KG1 (cell line): ENCODE data around the gene CACNA2D2.

Experiments used
- DNase-seq: peaks from one replicate; lab custom pipeline; 2025; lab: John Stamatoyannopoulos, UW

The CACNA2D2 gene

GRCh38 chr3:50459785-50460184 is 43.6 kb downstream of the CACNA2D2 start:
- DNase-seq, result no peak

GRCh38 chr3:50457988-50458387 is 45.4 kb downstream of the CACNA2D2 start:
- no peak for DNase-seq

GRCh38 chr3:50455161-50456018 is 48.0 kb downstream of the CACNA2D2 start:
- DNase-seq, result no peak

- no peak for DNase-seq
These were observed 48.9 kb downstream of the CACNA2D2 start for GRCh38 chr3:50454481-50455070.

- DNase-seq, result no peak
These were observed 49.5 kb downstream of the CACNA2D2 start for GRCh38 chr3:50453907-50454306.

- DNase-seq, result no peak
These were observed 53.1 kb downstream of the CACNA2D2 start for GRCh38 chr3:50450209-50450921.

GRCh38 chr3:50448752-50449539 is 54.5 kb downstream of the CACNA2D2 start:
- DNase-seq, result no peak

- no peak for DNase-seq
These were observed 56.1 kb downstream of the CACNA2D2 start for GRCh38 chr3:50447290-50447840.

GRCh38 chr3:50445919-50446318 is 57.5 kb downstream of the CACNA2D2 start:
- no peak for DNase-seq

GRCh38 chr3:50444782-50445181 is 58.7 kb downstream of the CACNA2D2 start:
- DNase-seq, result no peak

- DNase-seq, result no peak
These were observed 59.2 kb downstream of the CACNA2D2 start for GRCh38 chr3:50444213-50444612.

GRCh38 chr3:50442945-50443579 is 60.4 kb downstream of the CACNA2D2 start:
- no peak for DNase-seq

- DNase-seq, result no peak
These were observed 61.8 kb downstream of the CACNA2D2 start for GRCh38 chr3:50441424-50442217.

- DNase-seq, result peak; percentile 23
These were observed 67.2 kb downstream of the CACNA2D2 start for GRCh38 chr3:50436114-50436674.

GRCh38 chr3:50435371-50436113 is 67.9 kb downstream of the CACNA2D2 start:
- DNase-seq, result no peak

- DNase-seq, result no peak
These were observed 69.5 kb downstream of the CACNA2D2 start for GRCh38 chr3:50433954-50434353.

GRCh38 chr3:50430950-50431435 is 72.4 kb downstream of the CACNA2D2 start:
- no peak for DNase-seq

GRCh38 chr3:50430191-50430590 is 73.2 kb downstream of the CACNA2D2 start:
- DNase-seq, result no peak

- DNase-seq, result no peak
These were observed 75.3 kb downstream of the CACNA2D2 start for GRCh38 chr3:50428007-50428633.
